CD4-positive, alpha-beta T cell (primary cell): ENCODE results near the gene CLBA1. TPM values are rescaled to one million over a fixed set of nuclear protein-coding genes. Genes with fewer than 3 reads are reported as not detected.
A peak's percentile ranks its signal among the peaks of the same experiment; 100 is the strongest.
"Not testable (repeated sequence)": the region's sequence is repeated elsewhere in the genome, so short reads cannot be mapped to it uniquely, and the experiment has no call there.

Source experiments
- ATAC-seq: fragments of 200-7000 bp; cut with Tn5 transposase; one replicate; pipeline ENCODE4 v1.10.0; 2022; ENCODE audit warnings: mild to moderate bottlenecking; ENCODE audit not compliant: poor library complexity
- CTCF ChIA-PET: fragments of 350-600 bp; sonication (Branson Sonifier 250); formaldehyde crosslinking; loops from one replicate; lab custom pipeline; 2021; ENCODE audit warnings: antibody characterized with exemption, inconsistent platforms; lab: Charles Lee
- POLR2A ChIA-PET: fragments of 350-600 bp; sonication (Branson Sonifier 250); formaldehyde crosslinking; loops from one replicate; lab custom pipeline; 2021; ENCODE audit warnings: antibody characterized with exemption, inconsistent platforms; lab: Charles Lee
- DNase-seq, 14 experiments: peaks; one replicate each; pipeline ENCODE4 v3.0.0-alpha.2; 2013 to 2020; ENCODE audit warnings: mixed read lengths in 2 of 14
- H3K27ac ChIP-seq, 2 donors: one replicate each; pipeline versions ENCODE4 v1.5.1 to v1.7.0; 2013; ENCODE audit warnings: low read length in 2 of 2, low read depth in 1 of 2, mild to moderate bottlenecking in 1 of 2
- H3K27me3 ChIP-seq, 2 experiments: 1 replicate in 1 of 2; 2 replicates in 1 of 2; pipeline versions ENCODE4 v1.6.1 to v1.7.0; 2013; ENCODE audit warnings: low read length in 2 of 2, control low read depth in 1 of 2, mild to moderate bottlenecking in 1 of 2, moderate library complexity in 1 of 2; ENCODE audit not compliant: insufficient read depth in 2 of 2, control insufficient read depth in 1 of 2
- H3K36me3 ChIP-seq: one replicate; pipeline ENCODE4 v1.6.1; 2013; ENCODE audit warnings: low read length, control low read depth; ENCODE audit not compliant: insufficient read depth
- H3K4me1 ChIP-seq: one replicate; pipeline ENCODE4 v1.6.1; 2013; ENCODE audit warnings: low read length, control low read depth; ENCODE audit not compliant: insufficient read depth
- H3K4me3 ChIP-seq: one replicate; pipeline ENCODE4 v1.5.1; 2013; ENCODE audit warnings: mild to moderate bottlenecking, low read length, moderate library complexity
- H3K9me3 ChIP-seq, 2 experiments: 1 replicate in 1 of 2; 2 replicates in 1 of 2; pipeline versions ENCODE4 v1.6.1 to v1.7.0; 2013; ENCODE audit warnings: low read length in 2 of 2, mild to moderate bottlenecking in 2 of 2, control low read depth in 1 of 2, moderate library complexity in 1 of 2; ENCODE audit not compliant: control insufficient read depth in 1 of 2, insufficient read depth in 1 of 2
- H3K27ac Mint-ChIP-seq: one replicate; pipeline ENCODE4 v1.8.0; 2020; ENCODE audit warnings: mixed read lengths
- H3K27me3 Mint-ChIP-seq: one replicate; pipeline ENCODE4 v1.8.0; 2021; ENCODE audit warnings: mixed read lengths
- H3K36me3 Mint-ChIP-seq: one replicate; pipeline ENCODE4 v1.8.0; 2021; ENCODE audit warnings: low read depth, mixed read lengths
- H3K4me1 Mint-ChIP-seq: one replicate; pipeline ENCODE4 v1.8.0; 2021; ENCODE audit warnings: low read depth, mixed read lengths
- H3K4me3 Mint-ChIP-seq: one replicate; pipeline ENCODE4 v1.8.0; 2020; ENCODE audit warnings: mild to moderate bottlenecking, mixed read lengths
- H3K9me3 Mint-ChIP-seq: one replicate; pipeline ENCODE4 v1.8.0; 2020; ENCODE audit warnings: mixed read lengths
- intact Hi-C, 2 experiments: fragments of 100-400 bp; cut with DNase I in 1 of 2; cut with micrococcal nuclease in 1 of 2; formaldehyde crosslinking; loops; one replicate each; pipeline versions ENCODE4 v1.15.1 to v1.9.0; 2023 to 2025; cut with DNase I, micrococcal nuclease
- total RNA-seq, 174 experiments: library from RNA in 2 of 174; stranded (reverse) in 2 of 174; gene quantifications; one replicate each; pipeline ENCODE4 v1.2.3 and lab custom pipeline; 2021 to 2026
- TF ChIP-seq, protein P1 (sequence below): fragments of 200-600 bp; IDR thresholded peaks from one replicate; pipeline ENCODE4 v1.8.0; 2022; ENCODE audit warnings: antibody characterized with exemption, mild to moderate bottlenecking

Gene CLBA1
- total RNA-seq, 2 experiments from 2014 or later, result 1.7 to 1.8 TPM

GRCh38 chr14:104941508-104942365 is 43.9 kb upstream of the CLBA1 start:
- ChIA-PET CTCF (no interaction called here), POLR2A (no interaction called here)
- Mint-ChIP-seq H3K9me3 (no peaks in the 10 kb centered on the region), H3K4me3 (no peak overlapping the region), H3K27ac (no peak overlapping the region), H3K4me1 (no peaks in the 10 kb centered on the region), H3K27me3 (peaks cover 11% of the 10 kb centered on the region), H3K36me3 (no peaks in the 10 kb centered on the region)
- Histone ChIP-seq H3K9me3 (no peaks in the 10 kb centered on the region), H3K4me3 (no peak overlapping the region), H3K27ac (no peak overlapping the region), H3K4me1 (no peaks in the 10 kb centered on the region), H3K27me3 (peaks cover 0 to 13% of the 10 kb centered on the region in 2 experiments), H3K36me3 (no peaks in the 10 kb centered on the region)
- intact Hi-C loops, result no loop called here
- TF ChIP-seq, protein P1, sequence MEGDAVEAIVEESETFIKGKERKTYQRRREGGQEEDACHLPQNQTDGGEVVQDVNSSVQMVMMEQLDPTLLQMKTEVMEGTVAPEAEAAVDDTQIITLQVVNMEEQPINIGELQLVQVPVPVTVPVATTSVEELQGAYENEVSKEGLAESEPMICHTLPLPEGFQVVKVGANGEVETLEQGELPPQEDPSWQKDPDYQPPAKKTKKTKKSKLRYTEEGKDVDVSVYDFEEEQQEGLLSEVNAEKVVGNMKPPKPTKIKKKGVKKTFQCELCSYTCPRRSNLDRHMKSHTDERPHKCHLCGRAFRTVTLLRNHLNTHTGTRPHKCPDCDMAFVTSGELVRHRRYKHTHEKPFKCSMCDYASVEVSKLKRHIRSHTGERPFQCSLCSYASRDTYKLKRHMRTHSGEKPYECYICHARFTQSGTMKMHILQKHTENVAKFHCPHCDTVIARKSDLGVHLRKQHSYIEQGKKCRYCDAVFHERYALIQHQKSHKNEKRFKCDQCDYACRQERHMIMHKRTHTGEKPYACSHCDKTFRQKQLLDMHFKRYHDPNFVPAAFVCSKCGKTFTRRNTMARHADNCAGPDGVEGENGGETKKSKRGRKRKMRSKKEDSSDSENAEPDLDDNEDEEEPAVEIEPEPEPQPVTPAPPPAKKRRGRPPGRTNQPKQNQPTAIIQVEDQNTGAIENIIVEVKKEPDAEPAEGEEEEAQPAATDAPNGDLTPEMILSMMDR, result no peak
- ATAC-seq (no peak), DNase-seq (peak in 1 of 14 experiments; percentile 14)

GRCh38 chr14:104942586-104942985 is 43.0 kb upstream of the CLBA1 start:
- ATAC-seq (no peak), DNase-seq (peak in 1 of 14 experiments; percentile 7)
- Mint-ChIP-seq H3K4me3 (no peak overlapping the region), H3K9me3 (no peaks in the 10 kb centered on the region), H3K27me3 (peaks cover 10% of the 10 kb centered on the region), H3K36me3 (no peaks in the 10 kb centered on the region), H3K4me1 (no peaks in the 10 kb centered on the region), H3K27ac (no peak overlapping the region)
- TF ChIP-seq, protein P1, result no peak
- ChIA-PET CTCF (no interaction called here), POLR2A (no interaction called here)
- no peak overlapping the region for H3K4me3 ChIP-seq
- H3K27me3 ChIP-seq, result peaks cover 0 to 13% of the 10 kb centered on the region in 2 experiments
- H3K27ac ChIP-seq, result no peak overlapping the region
- no peaks in the 10 kb centered on the region for H3K9me3 ChIP-seq
- no peaks in the 10 kb centered on the region for H3K4me1 ChIP-seq
- intact Hi-C loops, result no loop called here
- H3K36me3 ChIP-seq, result no peaks in the 10 kb centered on the region

DNA sequence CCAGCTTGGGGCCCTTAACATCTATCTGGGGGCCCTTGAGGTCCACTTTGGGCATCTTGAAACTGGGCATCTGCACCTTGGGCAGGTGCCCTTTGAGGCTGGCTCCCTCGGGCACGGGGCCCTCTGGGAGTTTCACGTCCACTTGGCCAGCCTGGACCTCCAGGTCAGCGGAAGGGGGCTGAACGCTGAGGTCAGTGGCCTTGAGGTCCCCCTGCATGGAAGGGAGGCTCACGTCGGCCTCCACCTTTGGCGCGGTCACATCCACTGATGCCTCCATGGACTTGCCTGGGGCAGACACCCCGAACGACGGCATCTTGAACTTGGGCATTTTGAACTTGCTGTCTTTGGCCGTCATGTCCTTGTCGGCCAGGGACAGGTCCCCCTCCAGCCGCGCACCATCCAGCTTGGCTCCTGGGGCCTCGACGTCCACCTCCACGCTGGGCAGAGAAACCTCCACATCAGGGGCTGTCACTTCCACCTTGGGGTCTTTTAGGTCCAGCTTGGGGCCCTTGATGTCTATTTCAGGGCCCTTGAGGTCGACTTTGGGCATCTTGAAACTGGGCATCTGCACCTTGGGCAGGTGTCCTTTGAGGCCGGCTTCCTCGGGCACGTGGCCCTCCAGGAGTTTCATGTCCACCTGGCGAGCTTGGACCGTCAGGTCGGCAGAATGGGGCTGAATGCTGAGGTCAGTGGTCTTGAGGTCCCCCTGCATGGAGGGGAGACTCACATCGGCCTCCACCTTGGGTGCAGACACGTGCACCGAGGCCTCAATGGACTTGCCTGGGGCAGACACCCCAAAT is 42.2 kb upstream of the CLBA1 start:
- peak in 1 of 14 experiments; percentile 8 for DNase-seq
- POLR2A ChIA-PET, intact Hi-C loops, H3K9me3 ChIP-seq, H3K4me1 Mint-ChIP-seq, H3K27me3 Mint-ChIP-seq, H3K4me3 Mint-ChIP-seq, ATAC-seq, H3K27ac Mint-ChIP-seq, CTCF ChIA-PET, H3K4me3 ChIP-seq, H3K36me3 ChIP-seq, H3K27ac ChIP-seq, H3K4me1 ChIP-seq, H3K36me3 Mint-ChIP-seq, H3K9me3 Mint-ChIP-seq, H3K27me3 ChIP-seq: not testable (repeated sequence)

- ATAC-seq, H3K27ac ChIP-seq, H3K27ac Mint-ChIP-seq, H3K9me3 ChIP-seq, H3K36me3 ChIP-seq, H3K27me3 Mint-ChIP-seq, H3K9me3 Mint-ChIP-seq, H3K4me1 Mint-ChIP-seq, H3K4me1 ChIP-seq, DNase-seq, H3K4me3 Mint-ChIP-seq, H3K27me3 ChIP-seq, POLR2A ChIA-PET, CTCF ChIA-PET, intact Hi-C loops, H3K36me3 Mint-ChIP-seq, H3K4me3 ChIP-seq: not testable (repeated sequence)
Observed at GRCh38 chr14:104944016-104944308, 41.6 kb upstream of the CLBA1 start.

DNA sequence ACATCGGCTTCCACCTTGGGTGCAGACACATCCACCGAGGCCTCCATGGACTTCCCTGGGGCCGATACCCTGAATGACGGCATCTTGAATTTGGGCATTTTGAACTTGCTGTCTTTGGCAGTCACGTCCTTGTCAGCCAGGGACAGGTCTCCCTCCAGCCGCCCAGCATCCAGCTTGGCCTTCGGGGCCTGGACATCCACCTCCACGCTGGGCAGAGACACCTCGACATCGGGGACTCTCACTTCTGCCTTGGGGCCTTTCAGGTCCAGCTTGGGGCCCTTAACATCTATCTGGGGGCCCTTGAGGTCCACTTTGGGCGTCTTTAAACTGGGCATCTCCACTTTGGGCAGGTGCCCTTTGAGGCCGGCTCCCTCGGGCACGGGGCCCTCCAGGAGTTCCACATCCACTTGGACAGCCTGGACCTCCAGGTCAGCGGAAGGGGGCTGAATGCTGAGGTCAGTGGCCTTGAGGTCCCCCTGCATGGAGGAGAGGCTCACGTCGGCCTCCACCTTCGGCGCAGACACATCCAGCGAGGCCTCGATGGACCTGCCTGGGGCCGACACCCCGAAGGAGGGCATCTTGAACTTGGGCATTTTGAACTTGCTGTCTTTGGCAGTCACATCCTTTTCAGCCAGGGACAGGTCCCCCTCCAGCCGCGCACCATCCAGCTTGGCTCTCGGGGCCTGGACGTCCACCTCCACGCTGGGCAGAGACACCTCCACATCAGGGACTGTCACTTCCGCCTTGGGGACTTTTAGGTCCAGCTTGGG is 41.0 kb upstream of the CLBA1 start:
- intact Hi-C loops, H3K27ac Mint-ChIP-seq, H3K4me1 ChIP-seq, H3K4me3 ChIP-seq, H3K27me3 ChIP-seq, H3K27ac ChIP-seq, H3K9me3 Mint-ChIP-seq, CTCF ChIA-PET, POLR2A ChIA-PET, H3K36me3 ChIP-seq, ATAC-seq, H3K4me3 Mint-ChIP-seq, H3K4me1 Mint-ChIP-seq, H3K36me3 Mint-ChIP-seq, H3K27me3 Mint-ChIP-seq, H3K9me3 ChIP-seq: not testable (repeated sequence)
- DNase-seq, result peak in 1 of 14 experiments; percentile 8
